Articular chondrocyte of knee joint (primary cell): ENCODE data around the gene PCDHA1. TPM values are rescaled to one million over a fixed set of nuclear protein-coding genes. Genes with fewer than 3 reads are reported as not detected.

ENCODE experiments used
- small RNA-seq: library from RNA; depleted of rRNA; stranded (forward); fragments of <200 nt; gene quantifications from one replicate; pipeline ENCODE3, GENCODE V24; 2012
- total RNA-seq: library from RNA; depleted of rRNA; stranded (reverse); fragments of >200 nt; gene quantifications from 2 replicates; pipeline ENCODE4 v1.2.3, GENCODE V29; 2012

The PCDHA1 gene
- total RNA-seq, 1 donor = 0.11 TPM

DNA sequence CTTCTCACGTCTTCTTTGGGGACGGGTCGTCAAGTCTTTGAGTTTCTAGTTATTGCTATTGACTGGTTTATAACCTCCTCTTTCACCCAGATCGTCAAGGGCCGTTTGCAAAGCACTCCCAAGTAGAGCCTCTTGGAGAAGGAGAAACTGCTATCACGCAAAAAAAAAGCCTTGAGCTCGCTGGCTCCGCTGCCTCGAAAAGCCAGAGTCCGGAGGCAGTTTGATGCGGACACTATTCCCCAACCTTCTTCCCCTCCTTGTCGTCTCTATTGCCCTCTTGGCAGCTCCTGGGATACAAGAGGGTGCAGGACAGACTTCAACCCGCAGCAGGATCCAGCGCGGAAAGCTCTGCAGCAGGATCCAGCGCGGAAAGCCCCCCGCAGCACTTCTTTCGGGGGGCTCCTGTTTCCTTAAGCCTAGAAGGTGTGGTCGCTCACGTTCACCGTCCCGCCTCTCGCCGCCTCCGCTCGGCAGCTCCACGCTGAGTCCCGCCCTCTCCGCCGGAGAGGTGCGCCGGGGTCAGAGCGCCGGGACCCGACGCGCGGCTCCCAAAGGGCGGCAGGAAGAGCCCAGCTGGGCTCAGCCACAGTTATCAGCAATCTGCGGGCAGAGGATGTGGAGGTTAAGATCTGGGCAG is 140.0 kb downstream of the PCDHA1 start, which contains the start of gene PCDHAC1:
Gene PCDHAC1, plus strand, starts transcription at position 494 of the 637 bp plus-strand sequence. CDS start 594 bp downstream, outside the sequence.

DNA sequence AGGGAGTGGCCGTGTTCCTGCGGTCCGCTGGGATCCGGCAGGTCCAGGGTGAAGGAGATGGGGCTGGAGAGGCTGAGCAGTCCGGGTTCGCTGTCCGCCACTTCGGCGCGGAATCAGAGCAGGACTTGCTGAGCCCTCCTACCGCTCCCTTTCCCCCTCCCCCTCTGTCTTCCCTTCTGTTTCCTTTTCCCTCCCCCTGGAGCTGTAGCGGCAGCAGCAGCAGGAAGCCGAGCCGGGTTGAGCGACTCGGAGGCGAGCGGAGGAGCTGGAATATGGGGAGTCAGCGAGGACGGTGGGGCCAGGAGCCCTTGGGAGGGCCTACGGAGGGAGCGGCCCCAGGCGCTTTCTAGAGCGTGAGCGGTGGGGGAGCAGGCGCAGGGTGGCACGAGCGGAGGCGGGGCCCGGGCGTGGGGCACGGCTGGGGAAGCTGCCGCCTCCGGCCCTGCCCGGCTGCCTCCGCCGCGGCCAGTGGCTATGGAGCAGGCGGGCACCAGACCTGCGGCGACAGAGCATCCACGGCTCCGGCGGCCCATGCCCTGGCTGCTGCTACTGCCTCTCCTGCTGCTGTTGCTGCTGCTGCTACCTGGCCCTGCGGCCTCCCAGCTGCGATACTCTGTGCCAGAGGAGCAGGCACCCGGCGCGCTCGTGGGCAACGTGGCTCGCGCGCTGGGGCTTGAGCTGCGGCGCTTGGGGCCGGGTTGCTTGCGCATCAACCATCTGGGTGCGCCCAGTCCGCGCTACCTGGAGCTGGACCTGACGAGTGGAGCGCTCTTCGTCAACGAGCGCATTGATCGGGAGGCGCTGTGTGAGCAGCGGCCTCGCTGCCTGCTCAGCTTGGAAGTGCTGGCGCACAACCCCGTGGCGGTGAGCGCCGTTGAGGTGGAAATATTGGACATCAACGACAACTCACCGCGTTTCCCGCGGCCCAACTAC is 180.6 kb downstream of the PCDHA1 start, which contains the start of gene PCDHAC2:
Gene PCDHAC2, plus strand, starts transcription at position 184 of the 933 bp plus-strand sequence. Its CDS starts 291 bp downstream, at position 475.

DNA sequence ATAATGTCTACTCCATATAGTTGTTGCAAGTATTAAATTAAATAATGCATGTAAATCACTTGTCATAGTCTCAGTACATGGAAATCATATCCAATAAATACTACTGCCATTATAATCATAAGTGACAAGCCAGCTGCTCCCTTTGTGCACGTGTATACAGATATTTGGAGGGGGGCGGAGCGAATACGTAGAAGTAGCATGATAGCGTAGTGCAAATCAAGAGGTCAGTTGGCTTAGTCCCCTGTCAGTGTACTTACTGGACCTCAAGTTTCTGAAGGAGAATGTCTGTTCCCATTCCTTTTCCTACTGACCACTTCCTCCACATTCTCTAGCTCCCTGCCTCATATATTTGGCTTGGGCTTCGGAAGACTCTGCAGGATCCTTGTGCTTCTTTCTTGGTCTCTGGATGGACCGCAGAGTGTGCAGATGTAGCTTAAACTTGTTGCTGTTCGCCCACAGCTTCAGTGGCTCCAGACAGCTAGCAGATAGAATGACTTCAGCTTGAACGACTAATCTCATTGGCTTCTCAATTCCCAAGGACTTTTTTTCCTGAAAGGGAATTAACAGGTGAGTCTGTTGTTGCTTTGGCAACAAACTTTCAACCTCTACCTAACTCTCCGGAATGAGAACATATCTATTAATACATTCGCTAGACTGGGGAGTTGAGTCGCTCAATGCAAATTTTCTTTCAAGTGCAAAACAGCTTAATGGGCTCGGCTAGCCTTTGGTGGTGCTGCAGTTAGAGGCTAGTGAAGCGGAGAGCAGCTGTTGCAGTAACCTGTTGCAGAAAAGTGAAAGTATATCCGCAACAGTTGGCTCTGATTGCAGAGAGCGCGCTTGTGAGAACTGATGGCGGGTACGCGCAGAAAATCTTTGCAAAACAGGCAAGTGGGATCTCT is 264.9 kb downstream of the PCDHA1 start, which contains the start of gene PCDHB1:
Gene PCDHB1, plus strand, starts transcription at position 753 of the 899 bp plus-strand sequence. Its CDS starts 97 bp downstream, at position 850.

Small RNA genes within 50 kb of the gene (small RNA-seq; reads per million reads assigned to genes)
- gene AC010223.1 = not detected

Other genes with a start within 250 kb of the PCDHA1 start
- 4.2 and 5.0 TPM in 2 replicates for gene EIF4EBP3, start 238.5 kb upstream of the PCDHA1 start, total RNA-seq
- gene SRA1, start 228.7 kb upstream of the PCDHA1 start, total RNA-seq = 29.1 and 36.3 TPM in 2 replicates
- 17.4 and 19.2 TPM in 2 replicates for gene APBB3, start 221.5 kb upstream of the PCDHA1 start, total RNA-seq
- 20.0 and 20.1 TPM in 2 replicates for gene SLC35A4, start 221.3 kb upstream of the PCDHA1 start, total RNA-seq
- 2.9 and 5.3 TPM in 2 replicates for gene CD14, start 153.0 kb upstream of the PCDHA1 start, total RNA-seq
- 7.7 and 26.5 TPM in 2 replicates for gene TMCO6, start 146.7 kb upstream of the PCDHA1 start, total RNA-seq
- gene NDUFA2, start 138.5 kb upstream of the PCDHA1 start, total RNA-seq = 22.9 and 29.6 TPM in 2 replicates
- 98.9 and 99.1 TPM in 2 replicates for gene IK, start 138.3 kb upstream of the PCDHA1 start, total RNA-seq
- gene WDR55, start 121.2 kb upstream of the PCDHA1 start, total RNA-seq = 21.5 and 24.4 TPM in 2 replicates
- gene DND1, start 112.6 kb upstream of the PCDHA1 start, total RNA-seq = 0.11 and 0.13 TPM in 2 replicates
- gene HARS1, start 94.8 kb upstream of the PCDHA1 start, total RNA-seq = 47.3 and 49.1 TPM in 2 replicates
- gene HARS2, start 94.7 kb upstream of the PCDHA1 start, total RNA-seq = 24.4 and 28.6 TPM in 2 replicates
- gene ZMAT2, start 85.7 kb upstream of the PCDHA1 start, total RNA-seq = 43.1 and 52.0 TPM in 2 replicates
- gene PCDHA2, start 8.7 kb downstream of the PCDHA1 start, total RNA-seq = under 0.01 TPM in 1 of 2 replicates, not detected in the other
- 0.11 and 0.26 TPM in 2 replicates for gene PCDHA3, start 14.9 kb downstream of the PCDHA1 start, total RNA-seq
- gene PCDHA4, start 20.9 kb downstream of the PCDHA1 start, total RNA-seq = 0.26 and 0.32 TPM in 2 replicates
- gene PCDHA5, start 35.5 kb downstream of the PCDHA1 start, total RNA-seq = under 0.01 and 0.13 TPM in 2 replicates
- gene PCDHA6, start 41.8 kb downstream of the PCDHA1 start, total RNA-seq = 0.32 and 0.52 TPM in 2 replicates
- gene PCDHA7, start 48.1 kb downstream of the PCDHA1 start, total RNA-seq = 0.13 and 0.22 TPM in 2 replicates
- 0.11 and 0.13 TPM in 2 replicates for gene PCDHA8, start 55.0 kb downstream of the PCDHA1 start, total RNA-seq
- 0.11 and 0.26 TPM in 2 replicates for gene PCDHA9, start 62.2 kb downstream of the PCDHA1 start, total RNA-seq
- gene PCDHA10, start 69.8 kb downstream of the PCDHA1 start, total RNA-seq = 0.13 and 0.54 TPM in 2 replicates
- gene PCDHA11, start 82.8 kb downstream of the PCDHA1 start, total RNA-seq = 0.11 and 0.13 TPM in 2 replicates
- 0.13 TPM in 1 of 2 replicates, not detected in the other for gene PCDHA12, start 89.2 kb downstream of the PCDHA1 start, total RNA-seq
- 0.11 and 0.13 TPM in 2 replicates for gene PCDHA13, start 96.0 kb downstream of the PCDHA1 start, total RNA-seq
- under 0.01 and 0.13 TPM in 2 replicates for gene PCDHAC1, start 140.2 kb downstream of the PCDHA1 start, total RNA-seq
- 0.13 and 0.22 TPM in 2 replicates for gene PCDHAC2, start 180.3 kb downstream of the PCDHA1 start, total RNA-seq